WERI-Rb-1 (cell line): ENCODE measurements around the gene PORCN.
"Not testable (repeated sequence)": the region's sequence is repeated elsewhere in the genome, so short reads cannot be mapped to it uniquely, and the experiment has no call there.

ENCODE experiments used
- DNase-seq: peaks from one replicate; pipeline ENCODE4 v3.0.0-alpha.2; 2020
- H3K27ac ChIP-seq: fragments of 250-450 bp; sonication (Bioruptor Pico); 2 replicates; pipeline ENCODE4 v1.5.1; 2020; ENCODE audit warnings: mild to moderate bottlenecking, moderate library complexity
- H3K27me3 ChIP-seq: fragments of 250-450 bp; sonication (Bioruptor Pico); 2 replicates; pipeline ENCODE4 v1.5.1; 2021; ENCODE audit warnings: mild to moderate bottlenecking, low read depth, moderate library complexity; ENCODE audit not compliant: insufficient read depth, severe bottlenecking
- H3K36me3 ChIP-seq: fragments of 250-450 bp; sonication (Bioruptor Pico); 2 replicates; pipeline ENCODE4 v1.5.1; 2020; ENCODE audit warnings: mild to moderate bottlenecking, moderate library complexity
- H3K4me3 ChIP-seq: 2 replicates; pipeline ENCODE4 v1.5.1; 2011; ENCODE audit warnings: low read depth, mild to moderate bottlenecking, control low read depth, low read length
- H3K9me3 ChIP-seq: fragments of 250-450 bp; sonication (Bioruptor Pico); 2 replicates; pipeline ENCODE4 v1.5.1; 2021; ENCODE audit warnings: mild to moderate bottlenecking, moderate library complexity; ENCODE audit not compliant: severe bottlenecking
- TF ChIP-seq, protein P1 (sequence below): IDR thresholded peaks from 2 replicates; pipeline ENCODE4 v1.5.1; 2011; ENCODE audit warnings: low read depth, mild to moderate bottlenecking, control low read depth, inconsistent platforms, low read length

PORCN gene

DNA sequence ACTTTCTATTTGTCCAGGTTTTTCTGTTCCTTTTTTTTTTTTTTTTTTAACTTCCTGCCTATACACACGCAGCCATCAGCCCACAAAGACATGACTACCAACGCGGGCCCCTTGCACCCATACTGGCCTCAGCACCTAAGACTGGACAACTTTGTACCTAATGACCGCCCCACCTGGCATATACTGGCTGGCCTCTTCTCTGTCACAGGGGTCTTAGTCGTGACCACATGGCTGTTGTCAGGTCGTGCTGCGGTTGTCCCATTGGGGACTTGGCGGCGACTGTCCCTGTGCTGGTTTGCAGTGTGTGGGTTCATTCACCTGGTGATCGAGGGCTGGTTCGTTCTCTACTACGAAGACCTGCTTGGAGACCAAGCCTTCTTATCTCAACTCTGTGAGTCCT is 14.9 kb downstream of the PORCN start:
- DNase-seq, result no peak
- Histone ChIP-seq H3K36me3 (peaks cover 46% of the 10 kb centered on the region), H3K27ac (no peak overlapping the region), H3K27me3 (peaks cover 8% of the 10 kb centered on the region), H3K4me3 (no peak overlapping the region), H3K9me3 (no peaks in the 10 kb centered on the region)
- TF ChIP-seq, protein P1, sequence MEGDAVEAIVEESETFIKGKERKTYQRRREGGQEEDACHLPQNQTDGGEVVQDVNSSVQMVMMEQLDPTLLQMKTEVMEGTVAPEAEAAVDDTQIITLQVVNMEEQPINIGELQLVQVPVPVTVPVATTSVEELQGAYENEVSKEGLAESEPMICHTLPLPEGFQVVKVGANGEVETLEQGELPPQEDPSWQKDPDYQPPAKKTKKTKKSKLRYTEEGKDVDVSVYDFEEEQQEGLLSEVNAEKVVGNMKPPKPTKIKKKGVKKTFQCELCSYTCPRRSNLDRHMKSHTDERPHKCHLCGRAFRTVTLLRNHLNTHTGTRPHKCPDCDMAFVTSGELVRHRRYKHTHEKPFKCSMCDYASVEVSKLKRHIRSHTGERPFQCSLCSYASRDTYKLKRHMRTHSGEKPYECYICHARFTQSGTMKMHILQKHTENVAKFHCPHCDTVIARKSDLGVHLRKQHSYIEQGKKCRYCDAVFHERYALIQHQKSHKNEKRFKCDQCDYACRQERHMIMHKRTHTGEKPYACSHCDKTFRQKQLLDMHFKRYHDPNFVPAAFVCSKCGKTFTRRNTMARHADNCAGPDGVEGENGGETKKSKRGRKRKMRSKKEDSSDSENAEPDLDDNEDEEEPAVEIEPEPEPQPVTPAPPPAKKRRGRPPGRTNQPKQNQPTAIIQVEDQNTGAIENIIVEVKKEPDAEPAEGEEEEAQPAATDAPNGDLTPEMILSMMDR, result no peak

DNA sequence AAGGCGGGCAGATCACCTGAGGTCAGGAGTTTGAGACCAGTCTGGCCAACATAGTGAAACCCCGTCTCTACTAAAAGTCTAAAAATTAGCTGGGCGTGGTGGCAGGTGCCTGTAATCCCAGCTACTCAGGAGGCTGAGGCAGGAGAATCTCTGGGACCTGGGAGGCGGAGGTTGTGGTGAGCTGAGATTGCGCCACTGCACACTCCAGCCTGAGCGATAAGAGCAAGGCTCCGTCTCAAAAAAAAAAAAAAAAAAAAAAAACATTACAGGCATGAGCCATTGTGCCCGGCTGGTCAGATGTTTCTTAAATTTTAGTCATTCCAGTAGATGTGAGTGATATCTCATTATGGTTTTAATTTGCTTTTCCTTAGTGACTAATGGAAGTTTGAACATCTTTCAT is 17.1 kb downstream of the PORCN start:
- not testable (repeated sequence) for H3K27ac ChIP-seq, H3K4me3 ChIP-seq, H3K9me3 ChIP-seq, DNase-seq, H3K27me3 ChIP-seq
- peaks cover 47% of the 10 kb centered on the region for H3K36me3 ChIP-seq

DNA sequence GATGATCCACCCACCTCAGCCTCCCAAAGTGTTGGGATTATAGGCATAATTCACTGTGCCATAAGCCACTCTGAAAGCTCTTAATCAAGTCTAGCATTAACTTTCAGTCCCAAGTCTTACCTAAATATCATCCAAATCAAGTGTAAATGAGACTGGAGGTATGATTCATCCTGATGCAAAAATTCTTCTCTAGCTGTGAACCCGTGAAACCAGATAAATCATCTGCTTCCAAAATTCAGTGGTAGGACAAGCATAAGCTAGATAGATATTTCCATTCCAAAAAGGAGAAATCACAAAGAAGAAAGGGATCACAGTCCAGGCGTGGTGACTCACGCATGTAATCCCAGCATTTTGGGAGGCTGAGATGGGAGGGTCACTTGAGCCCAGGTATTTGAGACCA is 21.9 kb downstream of the PORCN start:
- no peak overlapping the region for H3K4me3 ChIP-seq
- TF ChIP-seq, protein P1, result no peak
- DNase-seq, result no peak
- H3K27ac ChIP-seq, result no peak overlapping the region
- no peaks in the 10 kb centered on the region for H3K9me3 ChIP-seq
- H3K27me3 ChIP-seq, result no peaks in the 10 kb centered on the region
- peaks cover 23% of the 10 kb centered on the region for H3K36me3 ChIP-seq

DNA sequence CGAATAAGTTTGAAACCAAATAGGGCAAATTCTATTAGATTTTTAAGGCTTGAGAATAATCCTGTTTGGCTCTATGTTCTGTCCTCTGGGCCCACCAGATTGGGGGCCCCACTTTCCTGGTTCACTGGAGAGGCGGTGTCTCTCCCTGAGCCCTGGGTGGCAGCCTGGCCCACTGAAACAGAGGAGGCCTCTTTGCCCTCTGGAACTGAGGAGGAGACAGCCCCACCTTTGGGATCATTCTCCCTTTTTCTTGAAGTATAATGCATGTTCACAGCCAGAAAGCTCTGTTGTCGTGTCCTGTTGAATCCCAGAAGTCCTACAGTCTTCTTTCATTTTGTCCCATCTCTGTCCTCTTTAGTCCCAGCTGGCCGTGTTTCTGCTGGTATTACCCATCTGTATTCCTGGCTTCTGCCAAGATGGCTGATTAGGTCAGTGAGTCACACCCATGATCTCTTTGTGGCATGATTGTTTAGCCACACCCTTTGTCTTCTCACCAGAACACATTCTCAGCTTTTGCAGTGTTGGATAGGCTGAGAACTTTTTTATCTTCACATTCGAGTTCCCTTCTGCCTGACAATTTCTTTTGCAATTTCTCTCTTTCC is 22.7 kb downstream of the PORCN start:
- TF ChIP-seq, protein P1, result no peak
- Histone ChIP-seq H3K36me3 (peaks cover 22% of the 10 kb centered on the region), H3K4me3 (no peak overlapping the region), H3K9me3 (no peaks in the 10 kb centered on the region), H3K27me3 (no peaks in the 10 kb centered on the region), H3K27ac (no peak overlapping the region)
- no peak for DNase-seq

DNA sequence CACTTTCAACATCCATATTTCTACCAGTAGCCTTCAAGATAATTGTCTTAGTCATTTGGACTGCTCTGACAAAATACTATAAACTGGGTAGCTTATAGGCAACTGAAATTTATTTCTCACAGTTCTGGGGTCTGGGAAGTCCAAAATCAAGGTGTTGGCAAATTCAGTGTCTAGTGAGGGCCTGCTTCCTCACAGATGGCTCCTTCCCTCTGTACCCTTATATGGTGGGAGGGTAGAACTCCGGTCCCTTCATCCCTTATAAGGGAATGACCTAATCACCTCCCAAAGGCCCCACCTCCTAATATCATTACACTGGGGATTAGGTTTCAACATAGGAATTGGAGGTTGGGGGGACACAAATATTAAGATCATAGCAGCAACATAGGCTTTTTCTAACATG is 23.4 kb downstream of the PORCN start:
- Histone ChIP-seq H3K27ac (no peak overlapping the region), H3K36me3 (peaks cover 16% of the 10 kb centered on the region), H3K9me3 (no peaks in the 10 kb centered on the region), H3K27me3 (no peaks in the 10 kb centered on the region), H3K4me3 (no peak overlapping the region)
- DNase-seq, result no peak
- TF ChIP-seq, protein P1, result no peak

DNA sequence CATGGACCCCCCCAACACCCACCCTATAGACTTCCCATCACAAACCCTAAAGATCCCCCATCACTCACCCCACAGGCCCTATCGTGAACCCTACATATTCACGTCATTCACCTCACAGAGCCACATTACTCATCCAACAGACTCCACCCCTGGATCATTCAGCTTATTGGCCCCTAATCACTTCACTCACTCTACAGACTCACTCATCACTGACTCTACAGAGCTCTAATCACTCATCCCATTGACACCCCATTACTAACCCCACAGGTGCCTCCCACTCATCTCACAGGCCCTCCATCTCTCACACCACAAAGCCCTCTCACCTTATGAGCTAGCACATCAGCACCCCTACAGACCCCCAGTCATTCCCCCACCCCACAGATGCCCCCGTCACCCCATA is 24.4 kb downstream of the PORCN start:
- TF ChIP-seq, protein P1, result no peak
- Histone ChIP-seq H3K27me3 (peaks cover 3% of the 10 kb centered on the region), H3K9me3 (no peaks in the 10 kb centered on the region), H3K4me3 (no peak overlapping the region), H3K36me3 (peaks cover 6% of the 10 kb centered on the region; the same call in 1 of the 2 replicates), H3K27ac (no peak overlapping the region)
- DNase-seq, result no peak
